ENCODE results near the gene LGALS9. TPM values are rescaled to one million over a fixed set of nuclear protein-coding genes. Genes with fewer than 3 reads are reported as not detected.

Gene LGALS9
- total RNA-seq = 7.2 TPM in 2 replicates

- no peak for DNase-seq (ENCODE audit: low read depth, low spot score)
These were observed at the start of gene LGALS9 for GRCh38 chr17:27630607-27631410. TSS of gene LGALS9 (plus strand) at chr17:27631188. CDS start at chr17:27631266, 78 bp downstream.

- DNase-seq (ENCODE audit: low read depth, low spot score) = no peak
These were observed 48.3 kb upstream of the LGALS9 start for GRCh38 chr17:27582696-27583095.

GRCh38 chr17:27585153-27585681 lies 45.8 kb upstream of the LGALS9 start:
- no peak for DNase-seq (ENCODE audit: low read depth, low spot score)

- DNase-seq (ENCODE audit: low read depth, low spot score) = no peak
These were observed 45.2 kb upstream of the LGALS9 start for GRCh38 chr17:27585792-27586191.

- no peak for DNase-seq (ENCODE audit: low read depth, low spot score)
These were observed 44.7 kb upstream of the LGALS9 start for GRCh38 chr17:27586203-27586721.

- DNase-seq (ENCODE audit: low read depth, low spot score) = no peak
These were observed 42.6 kb upstream of the LGALS9 start for GRCh38 chr17:27588354-27588753.

GRCh38 chr17:27590864-27591263 lies 40.1 kb upstream of the LGALS9 start:
- no peak for DNase-seq (ENCODE audit: low read depth, low spot score)

- no peak for DNase-seq (ENCODE audit: low read depth, low spot score)
These were observed 39.0 kb upstream of the LGALS9 start for GRCh38 chr17:27591986-27592385.

- DNase-seq (ENCODE audit: low read depth, low spot score) = no peak
These were observed 37.6 kb upstream of the LGALS9 start for GRCh38 chr17:27593232-27593856.

- DNase-seq (ENCODE audit: low read depth, low spot score) = no peak
These were observed 37.1 kb upstream of the LGALS9 start for GRCh38 chr17:27593857-27594255.

GRCh38 chr17:27595208-27595607 lies 35.8 kb upstream of the LGALS9 start:
- DNase-seq (ENCODE audit: low read depth, low spot score) = no peak

GRCh38 chr17:27596096-27596495 lies 34.9 kb upstream of the LGALS9 start:
- no peak for DNase-seq (ENCODE audit: low read depth, low spot score)

GRCh38 chr17:27596566-27597187 lies 34.3 kb upstream of the LGALS9 start:
- DNase-seq (ENCODE audit: low read depth, low spot score) = no peak

GRCh38 chr17:27597188-27597580 lies 33.8 kb upstream of the LGALS9 start:
- no peak for DNase-seq (ENCODE audit: low read depth, low spot score)

- no peak for DNase-seq (ENCODE audit: low read depth, low spot score)
These were observed 33.1 kb upstream of the LGALS9 start for GRCh38 chr17:27597783-27598320.

- DNase-seq (ENCODE audit: low read depth, low spot score) = no peak
These were observed 32.5 kb upstream of the LGALS9 start for GRCh38 chr17:27598337-27599050.

- no peak for DNase-seq (ENCODE audit: low read depth, low spot score)
These were observed 30.5 kb upstream of the LGALS9 start for GRCh38 chr17:27600471-27600870.

GRCh38 chr17:27601069-27601974 lies 29.7 kb upstream of the LGALS9 start:
- DNase-seq (ENCODE audit: low read depth, low spot score) = peak; percentile 47

- DNase-seq (ENCODE audit: low read depth, low spot score) = no peak
These were observed 29.0 kb upstream of the LGALS9 start for GRCh38 chr17:27601975-27602302.
